ENCODE results near the gene LRRFIP2. TPM values are rescaled to one million over a fixed set of nuclear protein-coding genes. Genes with fewer than 3 reads are reported as not detected.

The LRRFIP2 gene
- total RNA-seq, 1 donor from 2014 or later: 36.8 TPM

DNA sequence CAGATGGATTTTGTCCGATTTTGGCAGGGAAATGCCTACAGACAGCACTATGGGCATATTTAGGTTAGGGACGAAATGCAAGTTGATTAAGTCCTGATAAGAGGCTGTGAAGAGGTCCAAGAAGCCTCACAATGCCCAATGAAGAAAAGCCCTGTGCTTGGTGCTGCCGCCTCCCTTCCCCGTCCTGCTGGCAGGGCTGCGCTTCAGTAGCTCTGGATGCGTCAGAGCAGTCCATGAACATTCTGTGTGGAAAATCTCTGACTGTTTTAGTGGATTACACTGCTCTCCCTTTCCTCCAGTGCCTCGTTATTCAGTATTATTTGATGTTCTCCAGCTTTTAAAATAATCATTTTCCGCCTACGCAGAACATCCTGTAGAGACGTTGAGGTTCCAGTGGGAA is 141.4 kb downstream of the LRRFIP2 start:
- Mint-ChIP-seq H3K36me3 (ENCODE audit: low read depth) (peaks cover 81% of the 10 kb centered on the region), H3K4me1 (ENCODE audit: low read depth) (no peaks in the 10 kb centered on the region), H3K9me3 (peaks cover 11% of the 10 kb centered on the region), H3K27me3 (ENCODE audit: low read depth) (no peaks in the 10 kb centered on the region), H3K27ac (no peak overlapping the region), H3K4me3 (ENCODE audit: low read depth) (no peak overlapping the region)
- intact Hi-C loops (cut with micrococcal nuclease): no loop called here
- no peak for DNase-seq (ENCODE audit: low spot score)

DNA sequence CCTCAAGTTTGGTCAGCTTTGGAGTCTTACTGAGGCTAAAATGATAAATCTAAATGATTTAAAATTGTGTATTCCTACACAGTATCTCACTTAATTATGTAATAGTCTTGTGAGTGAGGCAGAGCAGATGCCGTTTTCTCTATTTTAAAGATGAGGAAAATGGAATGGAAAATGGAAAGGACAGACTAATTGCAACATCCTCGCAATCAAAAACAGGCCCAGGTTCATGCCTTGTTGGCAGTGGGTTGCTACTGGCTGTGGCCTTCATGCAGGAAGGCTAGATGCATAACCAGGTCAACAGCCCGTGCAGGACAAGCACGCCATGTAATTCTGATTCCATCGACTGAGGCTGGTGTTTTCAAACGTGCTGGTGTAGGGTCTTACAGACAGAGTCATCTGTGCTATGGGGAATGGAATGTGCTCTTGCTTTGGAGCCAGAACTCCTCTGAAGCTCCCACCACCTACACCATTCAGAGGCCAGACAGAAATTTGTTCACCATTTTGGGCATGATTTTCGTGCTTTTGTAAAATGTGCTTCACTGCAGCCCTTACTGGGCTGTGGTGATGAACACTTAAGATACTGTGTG is 143.2 kb downstream of the LRRFIP2 start:
- DNase-seq (ENCODE audit: low spot score): no peak
- intact Hi-C loops (cut with micrococcal nuclease): no loop called here
- Mint-ChIP-seq H3K36me3 (ENCODE audit: low read depth) (peaks cover 83% of the 10 kb centered on the region), H3K4me3 (ENCODE audit: low read depth) (no peak overlapping the region), H3K9me3 (peaks cover 4% of the 10 kb centered on the region), H3K4me1 (ENCODE audit: low read depth) (no peaks in the 10 kb centered on the region), H3K27me3 (ENCODE audit: low read depth) (no peaks in the 10 kb centered on the region), H3K27ac (no peak overlapping the region)

DNA sequence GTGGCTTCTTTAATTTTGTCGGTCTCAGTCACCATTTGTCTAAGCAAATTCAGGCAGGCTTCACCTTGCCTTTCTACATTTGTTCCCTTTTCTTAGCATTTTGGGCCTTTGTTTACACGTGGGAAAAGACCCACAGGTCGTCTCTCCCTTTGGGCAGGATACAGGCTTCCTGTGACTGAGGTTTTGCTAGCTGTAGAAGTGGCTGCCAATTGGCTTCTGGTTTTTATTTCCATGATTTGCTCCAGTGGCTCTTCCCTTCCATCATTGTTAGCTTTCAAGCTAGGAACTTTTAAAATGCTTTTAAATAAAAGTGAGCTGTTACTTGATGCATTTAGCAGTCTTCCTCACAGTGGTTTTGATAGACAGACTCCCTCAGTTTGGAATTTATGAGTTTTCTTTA is 143.8 kb downstream of the LRRFIP2 start:
- no peaks in the 10 kb centered on the region for H3K4me1 Mint-ChIP-seq (ENCODE audit: low read depth)
- H3K36me3 Mint-ChIP-seq (ENCODE audit: low read depth): peaks cover 83% of the 10 kb centered on the region
- no peak for DNase-seq (ENCODE audit: low spot score)
- H3K9me3 Mint-ChIP-seq: no peaks in the 10 kb centered on the region
- no peaks in the 10 kb centered on the region for H3K27me3 Mint-ChIP-seq (ENCODE audit: low read depth)
- intact Hi-C loops (cut with micrococcal nuclease): no loop called here
- no peak overlapping the region for H3K4me3 Mint-ChIP-seq (ENCODE audit: low read depth)
- H3K27ac Mint-ChIP-seq: no peak overlapping the region

DNA sequence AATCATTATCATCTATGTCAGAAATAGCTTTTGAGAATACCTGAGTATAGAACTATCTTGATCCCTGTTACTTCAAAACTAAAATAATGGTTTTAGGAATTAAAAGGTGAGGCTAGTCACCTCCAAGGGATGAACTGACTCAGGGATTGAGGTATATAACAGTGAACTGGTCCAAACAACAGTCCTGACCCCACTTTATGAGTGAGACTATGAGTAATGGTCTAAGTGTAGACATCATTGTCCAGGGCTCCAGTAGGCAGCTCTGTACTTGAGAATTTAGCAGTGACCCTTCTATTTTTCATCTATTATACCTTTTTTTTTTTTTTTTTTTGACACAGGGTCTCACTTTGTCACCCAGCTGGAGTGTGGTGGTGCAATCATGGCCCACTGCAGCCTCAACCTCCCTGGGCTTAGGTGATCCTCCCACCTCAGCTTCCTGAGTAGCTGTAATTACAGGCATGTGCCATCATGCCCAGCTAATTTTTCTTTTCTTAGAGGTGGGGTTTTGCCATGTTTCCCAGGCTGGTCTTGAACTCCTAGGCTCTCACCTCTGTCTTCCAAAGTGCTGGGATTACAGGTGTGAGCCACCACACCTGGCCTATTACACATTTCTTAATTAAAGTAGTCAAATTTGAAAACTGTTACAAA is 144.7 kb downstream of the LRRFIP2 start:
- no peaks in the 10 kb centered on the region for H3K27me3 Mint-ChIP-seq (ENCODE audit: low read depth)
- H3K4me3 Mint-ChIP-seq (ENCODE audit: low read depth): no peak overlapping the region
- no peaks in the 10 kb centered on the region for H3K9me3 Mint-ChIP-seq
- intact Hi-C loops (cut with micrococcal nuclease): no loop called here
- H3K27ac Mint-ChIP-seq: no peak overlapping the region
- no peak for DNase-seq (ENCODE audit: low spot score)
- peaks cover 79% of the 10 kb centered on the region for H3K36me3 Mint-ChIP-seq (ENCODE audit: low read depth)
- peaks cover 4% of the 10 kb centered on the region for H3K4me1 Mint-ChIP-seq (ENCODE audit: low read depth)

DNA sequence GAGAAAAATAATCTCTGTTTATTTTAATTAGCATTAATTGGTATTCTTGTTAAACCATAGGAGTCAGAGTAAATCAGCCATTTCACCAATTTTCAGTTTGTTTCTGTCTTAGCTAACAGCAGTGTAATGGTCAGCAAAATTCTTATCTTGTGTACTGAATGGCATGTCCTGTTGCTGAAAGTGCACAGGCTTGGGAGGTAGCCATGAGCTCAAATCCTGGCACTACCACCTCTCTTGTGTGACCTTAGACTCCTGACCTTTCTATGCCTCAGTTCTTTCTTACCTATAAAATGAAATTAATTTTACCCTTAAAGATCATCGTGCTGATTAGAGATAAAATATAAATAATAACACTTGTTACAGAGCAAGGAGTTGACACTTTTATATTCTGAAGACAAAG is 145.3 kb downstream of the LRRFIP2 start:
- no peak overlapping the region for H3K4me3 Mint-ChIP-seq (ENCODE audit: low read depth)
- no peak overlapping the region for H3K27ac Mint-ChIP-seq
- H3K4me1 Mint-ChIP-seq (ENCODE audit: low read depth): peaks cover 7% of the 10 kb centered on the region
- DNase-seq (ENCODE audit: low spot score): no peak
- intact Hi-C loops (cut with micrococcal nuclease): no loop called here
- no peaks in the 10 kb centered on the region for H3K27me3 Mint-ChIP-seq (ENCODE audit: low read depth)
- peaks cover 79% of the 10 kb centered on the region for H3K36me3 Mint-ChIP-seq (ENCODE audit: low read depth)
- no peaks in the 10 kb centered on the region for H3K9me3 Mint-ChIP-seq

DNA sequence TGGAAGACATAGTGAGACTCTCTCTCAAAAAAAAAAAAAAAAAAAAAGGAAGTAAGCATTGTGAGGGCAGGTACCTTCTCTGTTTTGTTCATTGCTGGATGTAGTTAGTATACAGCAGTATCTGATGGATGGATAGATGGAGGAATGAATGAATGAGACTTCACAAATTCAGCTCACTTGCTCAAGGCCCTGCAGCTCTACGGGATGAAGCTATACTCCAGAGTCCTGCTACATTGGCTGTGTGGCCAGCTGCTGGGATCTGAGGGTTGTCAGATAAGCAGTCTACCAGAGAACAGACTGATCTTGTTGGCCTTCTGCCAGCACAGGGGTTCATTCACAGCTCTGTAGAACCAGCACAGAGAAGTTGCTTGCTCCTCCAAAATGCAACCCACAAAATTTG is 146.1 kb downstream of the LRRFIP2 start:
- Mint-ChIP-seq H3K4me3 (ENCODE audit: low read depth) (no peak overlapping the region), H3K4me1 (ENCODE audit: low read depth) (peaks cover 7% of the 10 kb centered on the region), H3K9me3 (no peaks in the 10 kb centered on the region), H3K27me3 (ENCODE audit: low read depth) (no peaks in the 10 kb centered on the region), H3K36me3 (ENCODE audit: low read depth) (peaks cover 79% of the 10 kb centered on the region), H3K27ac (no peak overlapping the region)
- intact Hi-C loops (cut with micrococcal nuclease): no loop called here
- DNase-seq (ENCODE audit: low spot score): no peak

DNA sequence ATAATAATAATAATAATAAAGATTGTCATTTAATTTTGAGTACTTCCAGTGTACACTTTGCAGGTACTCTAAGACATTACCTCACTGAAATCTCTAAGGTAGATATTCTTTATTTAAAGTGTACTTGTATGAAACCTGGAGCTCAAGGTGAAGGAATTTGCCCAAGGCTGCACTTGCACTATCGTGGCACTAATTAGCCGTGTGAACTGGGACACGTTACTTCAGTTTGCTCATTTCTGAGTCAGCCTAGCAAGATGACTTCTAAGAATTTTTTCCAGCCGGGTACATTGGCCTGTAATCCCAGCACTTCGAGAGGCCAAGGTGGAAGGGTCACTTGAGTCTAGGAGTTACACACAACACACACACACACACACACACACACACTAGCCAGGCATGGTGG is 147.5 kb downstream of the LRRFIP2 start:
- intact Hi-C loops (cut with micrococcal nuclease): no loop called here
- Mint-ChIP-seq H3K27ac (no peak overlapping the region), H3K27me3 (ENCODE audit: low read depth) (no peaks in the 10 kb centered on the region), H3K9me3 (no peaks in the 10 kb centered on the region), H3K4me3 (ENCODE audit: low read depth) (no peak overlapping the region), H3K36me3 (ENCODE audit: low read depth) (peaks cover 81% of the 10 kb centered on the region), H3K4me1 (ENCODE audit: low read depth) (peaks cover 7% of the 10 kb centered on the region)
- no peak for DNase-seq (ENCODE audit: low spot score)

DNA sequence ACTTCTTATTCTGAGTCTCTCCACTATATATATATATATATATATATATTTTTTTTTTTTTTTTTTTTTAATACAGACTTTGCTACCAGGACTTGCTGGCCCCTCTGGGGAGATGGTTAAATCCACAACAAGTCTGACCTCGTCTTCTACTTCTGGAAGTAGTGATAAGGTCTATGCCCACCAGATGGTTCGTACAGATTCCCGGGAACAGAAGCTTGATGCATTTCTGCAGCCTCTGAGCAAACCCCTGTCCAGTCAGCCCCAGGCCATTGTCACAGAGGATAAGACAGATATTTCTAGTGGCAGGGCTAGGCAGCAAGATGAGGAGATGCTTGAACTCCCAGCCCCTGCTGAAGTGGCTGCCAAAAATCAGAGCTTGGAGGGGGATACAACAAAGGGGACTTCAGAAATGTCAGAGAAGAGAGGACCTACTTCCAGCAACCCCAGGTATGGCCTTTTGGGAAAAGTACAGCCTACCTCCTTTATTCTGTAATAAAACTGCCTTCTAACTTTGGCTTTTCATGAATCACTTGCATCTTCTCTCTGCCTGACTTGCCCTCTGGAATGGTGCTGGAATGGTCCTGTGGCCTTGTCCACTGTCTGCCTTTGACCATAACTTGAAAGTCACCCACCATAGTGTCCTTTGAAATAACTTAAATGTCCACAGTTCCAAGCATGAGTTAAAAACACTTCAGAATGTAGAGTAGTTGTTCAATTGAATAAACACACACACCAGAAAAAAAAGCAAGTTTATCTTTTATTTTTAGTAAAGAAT is 148.6 kb downstream of the LRRFIP2 start:
- H3K4me3 Mint-ChIP-seq (ENCODE audit: low read depth): no peak overlapping the region

DNA sequence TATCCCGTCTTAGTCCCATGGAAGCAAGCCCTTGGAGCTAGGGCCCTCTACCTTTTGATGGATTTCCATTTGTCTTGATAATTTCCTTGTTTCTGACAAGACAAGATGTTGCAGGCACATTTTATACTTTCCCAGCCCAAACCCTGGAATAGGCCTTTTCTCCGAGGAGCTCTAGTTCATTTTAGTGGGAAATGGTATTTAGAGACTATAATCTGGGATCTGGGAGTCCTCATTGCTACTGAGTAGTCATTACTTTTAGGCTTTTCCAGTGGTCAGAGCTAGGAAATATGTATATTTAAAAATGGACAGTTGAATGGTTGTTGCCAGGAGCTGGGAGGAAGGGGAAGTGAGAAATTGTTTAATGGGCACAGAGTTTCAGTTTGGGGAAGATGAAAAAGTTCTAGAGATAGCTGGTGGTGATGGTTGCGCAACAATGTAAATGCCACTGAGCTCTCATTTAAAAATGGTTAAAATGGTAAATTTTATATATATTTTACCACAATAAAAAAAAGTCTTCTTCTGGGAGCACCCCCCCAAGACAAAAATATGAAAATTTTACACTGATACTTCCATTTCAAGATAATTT is 149.5 kb downstream of the LRRFIP2 start:
- H3K36me3 Mint-ChIP-seq (ENCODE audit: low read depth): peaks cover 82% of the 10 kb centered on the region
- intact Hi-C loops (cut with micrococcal nuclease): loop anchor here (1.0 kb wide), 1 partner anchor 188 kb away; no protein-coding TSS in a partner anchor
- no peaks in the 10 kb centered on the region for H3K9me3 Mint-ChIP-seq

More for the DNA sequence above, 148.6 kb downstream of the LRRFIP2 start:
- Mint-ChIP-seq H3K27ac (no peak overlapping the region), H3K36me3 (ENCODE audit: low read depth) (peaks cover 79% of the 10 kb centered on the region), H3K27me3 (ENCODE audit: low read depth) (no peaks in the 10 kb centered on the region), H3K9me3 (no peaks in the 10 kb centered on the region), H3K4me1 (ENCODE audit: low read depth) (peaks cover 7% of the 10 kb centered on the region)
- intact Hi-C loops (cut with micrococcal nuclease): no loop called here
- DNase-seq (ENCODE audit: low spot score): no peak

DNA sequence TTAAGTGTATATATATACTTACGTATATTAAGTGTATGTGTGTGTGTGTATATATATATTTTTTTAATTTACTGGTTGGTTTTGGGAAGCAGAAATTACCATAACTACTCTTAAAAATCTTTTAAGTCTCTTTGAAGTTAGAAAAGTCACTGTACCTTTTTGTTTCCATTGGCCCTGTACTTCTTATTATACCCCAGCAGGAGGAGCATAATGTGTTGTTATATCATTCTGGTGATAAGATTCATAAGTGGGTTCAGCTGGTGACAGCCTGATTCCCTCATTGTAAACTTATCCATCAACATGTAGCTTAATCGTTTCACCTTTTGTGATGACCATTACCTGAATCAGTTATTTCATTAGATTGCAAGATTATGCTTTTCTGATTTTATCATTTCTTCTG is 150.3 kb downstream of the LRRFIP2 start:
- H3K27ac Mint-ChIP-seq: no peak overlapping the region
- H3K4me1 Mint-ChIP-seq (ENCODE audit: low read depth): peaks cover 7% of the 10 kb centered on the region
- no peak overlapping the region for H3K4me3 Mint-ChIP-seq (ENCODE audit: low read depth)
- intact Hi-C loops (cut with micrococcal nuclease): loop anchor here (1.0 kb wide), 1 partner anchor 189 kb away; no protein-coding TSS in a partner anchor
- no peak for DNase-seq (ENCODE audit: low spot score)
- no peaks in the 10 kb centered on the region for H3K27me3 Mint-ChIP-seq (ENCODE audit: low read depth)
- peaks cover 88% of the 10 kb centered on the region for H3K36me3 Mint-ChIP-seq (ENCODE audit: low read depth)
- no peaks in the 10 kb centered on the region for H3K9me3 Mint-ChIP-seq

More for the DNA sequence above, 149.5 kb downstream of the LRRFIP2 start:
- Mint-ChIP-seq H3K27me3 (ENCODE audit: low read depth) (no peaks in the 10 kb centered on the region), H3K4me1 (ENCODE audit: low read depth) (peaks cover 7% of the 10 kb centered on the region), H3K27ac (no peak overlapping the region), H3K4me3 (ENCODE audit: low read depth) (no peak overlapping the region)
- DNase-seq (ENCODE audit: low spot score): no peak

DNA sequence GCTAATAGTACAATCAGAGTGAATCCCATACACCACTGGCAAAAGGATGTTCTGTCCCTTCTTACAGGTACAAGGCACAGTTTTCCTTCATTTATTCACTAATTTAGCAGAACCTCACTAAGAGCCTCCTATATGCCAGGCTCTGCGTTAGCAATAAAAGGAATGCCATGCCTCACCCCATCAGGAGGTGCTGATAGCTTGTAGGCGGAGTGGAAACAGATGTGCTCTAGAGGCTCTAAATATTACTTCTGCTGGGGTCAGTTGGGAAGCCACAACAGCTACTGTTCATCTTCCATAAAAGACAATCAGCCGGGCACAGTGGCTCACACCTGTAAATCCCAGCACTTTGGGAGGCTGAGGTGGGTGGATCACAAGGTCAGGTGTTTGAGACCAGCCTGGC is 156.7 kb downstream of the LRRFIP2 start:
- Mint-ChIP-seq H3K9me3 (no peaks in the 10 kb centered on the region), H3K4me1 (ENCODE audit: low read depth) (no peaks in the 10 kb centered on the region), H3K36me3 (ENCODE audit: low read depth) (peaks cover 85% of the 10 kb centered on the region), H3K27me3 (ENCODE audit: low read depth) (no peaks in the 10 kb centered on the region), H3K27ac (no peak overlapping the region), H3K4me3 (ENCODE audit: low read depth) (no peak overlapping the region)
- no peak for DNase-seq (ENCODE audit: low spot score)
- intact Hi-C loops (cut with micrococcal nuclease): no loop called here

DNA sequence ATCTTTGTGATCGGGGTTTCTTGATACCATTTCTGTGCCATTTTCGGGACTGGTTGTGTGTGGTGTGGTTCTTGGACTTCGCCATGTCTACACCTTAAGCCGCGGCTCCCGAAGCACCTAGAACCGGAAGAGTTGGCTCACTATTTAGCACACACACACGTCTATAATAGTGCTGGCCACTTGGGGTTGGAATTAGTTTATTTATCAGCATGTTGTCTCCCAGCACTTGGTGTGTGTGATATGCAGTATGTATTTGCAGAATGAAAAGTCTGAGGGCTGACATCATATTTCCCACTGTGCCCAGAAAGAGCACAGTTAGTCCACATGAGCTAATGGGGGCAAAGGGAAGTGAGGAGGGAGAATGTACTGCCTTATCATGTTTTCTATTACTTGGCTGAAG is 157.5 kb downstream of the LRRFIP2 start:
- Mint-ChIP-seq H3K27me3 (ENCODE audit: low read depth) (no peaks in the 10 kb centered on the region), H3K4me3 (ENCODE audit: low read depth) (no peak overlapping the region), H3K9me3 (no peaks in the 10 kb centered on the region), H3K36me3 (ENCODE audit: low read depth) (peaks cover 83% of the 10 kb centered on the region), H3K4me1 (ENCODE audit: low read depth) (no peaks in the 10 kb centered on the region), H3K27ac (no peak overlapping the region)
- intact Hi-C loops (cut with micrococcal nuclease): no loop called here
- no peak for DNase-seq (ENCODE audit: low spot score)

DNA sequence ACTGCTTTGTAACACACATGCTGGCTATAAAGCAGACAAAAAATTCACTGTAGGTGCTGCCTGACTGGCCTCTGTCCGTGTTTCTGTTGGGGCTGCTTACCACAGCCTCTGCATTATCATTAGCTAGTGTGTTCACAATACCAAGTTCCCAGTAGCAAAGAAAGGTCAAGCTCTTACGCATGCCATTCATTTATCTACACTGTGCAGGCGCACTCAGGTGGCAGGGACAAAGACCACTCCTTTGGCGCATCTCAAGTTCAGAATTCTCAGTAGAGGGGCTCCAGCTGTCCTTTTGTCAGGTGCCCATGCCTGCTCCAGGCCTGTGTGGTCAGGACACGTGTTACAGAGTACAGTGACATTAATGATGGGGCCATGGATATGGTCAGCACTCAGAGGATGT is 158.7 kb downstream of the LRRFIP2 start:
- H3K27me3 Mint-ChIP-seq (ENCODE audit: low read depth): no peaks in the 10 kb centered on the region
- no peak for DNase-seq (ENCODE audit: low spot score)
- no peaks in the 10 kb centered on the region for H3K9me3 Mint-ChIP-seq
- peaks cover 2% of the 10 kb centered on the region for H3K4me1 Mint-ChIP-seq (ENCODE audit: low read depth)
- intact Hi-C loops (cut with micrococcal nuclease): no loop called here
- H3K36me3 Mint-ChIP-seq (ENCODE audit: low read depth): peaks cover 86% of the 10 kb centered on the region
- no peak overlapping the region for H3K4me3 Mint-ChIP-seq (ENCODE audit: low read depth)
- no peak overlapping the region for H3K27ac Mint-ChIP-seq
